Body of pancreas (tissue), 4 donors: Measurements from ENCODE around the gene GAMT.

Experiments
- POLR2A ChIP-seq, 3 donors: fragments of 450-650 bp; IDR thresholded peaks; one replicate each; pipeline ENCODE4 v1.6.1; 2016; ENCODE audit warnings: antibody characterized with exemption in 3 of 3, mild to moderate bottlenecking in 2 of 3
- TF ChIP-seq, protein P1 (sequence below), 7 experiments: fragments of 450-650 bp in 4 of 7; fragments of 200-600 bp in 3 of 7; sonication (generic) in 3 of 7; IDR thresholded peaks; one replicate each; pipeline ENCODE4 v1.5.1; 2016 to 2019; ENCODE audit warnings: antibody characterized with exemption in 7 of 7

DNA sequence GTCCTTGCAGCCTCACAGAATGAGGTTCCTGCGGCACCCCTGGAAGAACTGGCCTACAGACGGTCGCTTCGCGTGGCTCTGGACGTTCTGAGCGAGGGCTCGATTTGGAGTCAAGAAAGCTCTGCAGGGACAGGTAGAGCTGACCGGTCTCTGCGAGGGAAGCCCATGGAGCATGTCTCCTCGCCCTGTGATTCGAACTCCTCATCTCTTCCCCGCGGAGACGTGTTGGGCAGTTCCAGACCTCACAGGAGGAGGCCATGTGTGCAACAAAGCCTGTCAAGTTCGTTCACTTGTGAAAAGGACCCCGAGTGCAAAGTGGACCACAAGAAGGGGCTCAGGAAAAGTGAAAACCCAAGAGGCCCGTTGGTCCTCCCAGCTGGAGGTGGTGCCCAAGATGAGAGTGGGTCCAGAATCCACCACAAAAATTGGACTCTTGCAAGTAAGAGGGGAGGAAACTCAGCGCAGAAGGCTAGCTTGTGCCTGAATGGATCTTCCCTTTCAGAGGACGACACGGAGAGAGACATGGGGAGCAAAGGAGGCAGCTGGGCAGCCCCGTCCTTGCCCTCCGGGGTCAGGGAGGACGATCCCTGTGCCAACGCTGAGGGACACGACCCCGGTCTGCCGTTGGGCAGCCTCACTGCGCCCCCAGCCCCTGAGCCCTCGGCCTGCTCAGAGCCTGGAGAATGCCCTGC, 41.1 kb downstream of the GAMT start:
- TF ChIP-seq, protein P1, sequence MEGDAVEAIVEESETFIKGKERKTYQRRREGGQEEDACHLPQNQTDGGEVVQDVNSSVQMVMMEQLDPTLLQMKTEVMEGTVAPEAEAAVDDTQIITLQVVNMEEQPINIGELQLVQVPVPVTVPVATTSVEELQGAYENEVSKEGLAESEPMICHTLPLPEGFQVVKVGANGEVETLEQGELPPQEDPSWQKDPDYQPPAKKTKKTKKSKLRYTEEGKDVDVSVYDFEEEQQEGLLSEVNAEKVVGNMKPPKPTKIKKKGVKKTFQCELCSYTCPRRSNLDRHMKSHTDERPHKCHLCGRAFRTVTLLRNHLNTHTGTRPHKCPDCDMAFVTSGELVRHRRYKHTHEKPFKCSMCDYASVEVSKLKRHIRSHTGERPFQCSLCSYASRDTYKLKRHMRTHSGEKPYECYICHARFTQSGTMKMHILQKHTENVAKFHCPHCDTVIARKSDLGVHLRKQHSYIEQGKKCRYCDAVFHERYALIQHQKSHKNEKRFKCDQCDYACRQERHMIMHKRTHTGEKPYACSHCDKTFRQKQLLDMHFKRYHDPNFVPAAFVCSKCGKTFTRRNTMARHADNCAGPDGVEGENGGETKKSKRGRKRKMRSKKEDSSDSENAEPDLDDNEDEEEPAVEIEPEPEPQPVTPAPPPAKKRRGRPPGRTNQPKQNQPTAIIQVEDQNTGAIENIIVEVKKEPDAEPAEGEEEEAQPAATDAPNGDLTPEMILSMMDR (IDR thresholded peaks at IDR 0.05), result no peak
- TF ChIP-seq POLR2A (IDR thresholded peaks at IDR 0.05), result no peak
